SU-DHL-6 (cell line): ENCODE measurements around the gene PFDN5.

Source experiments
- EZH2phosphoT487 ChIP-seq: fragments of 200-600 bp; sonication (generic), shearing (Covaris generic); conservative IDR thresholded peaks from 2 replicates; pipeline ENCODE4 v1.6.1; 2018; ENCODE audit warnings: mild to moderate bottlenecking, antibody characterized with exemption, low read length, moderate library complexity, mixed read lengths
- TF ChIP-seq, protein P1 (sequence below): fragments of 200-600 bp; sonication (generic); IDR thresholded peaks from one replicate; pipeline ENCODE4 v1.5.1; 2017; ENCODE audit warnings: antibody characterized with exemption, mild to moderate bottlenecking, low read length, moderate library complexity; ENCODE audit not compliant: insufficient read depth, poor library complexity, severe bottlenecking

DNA sequence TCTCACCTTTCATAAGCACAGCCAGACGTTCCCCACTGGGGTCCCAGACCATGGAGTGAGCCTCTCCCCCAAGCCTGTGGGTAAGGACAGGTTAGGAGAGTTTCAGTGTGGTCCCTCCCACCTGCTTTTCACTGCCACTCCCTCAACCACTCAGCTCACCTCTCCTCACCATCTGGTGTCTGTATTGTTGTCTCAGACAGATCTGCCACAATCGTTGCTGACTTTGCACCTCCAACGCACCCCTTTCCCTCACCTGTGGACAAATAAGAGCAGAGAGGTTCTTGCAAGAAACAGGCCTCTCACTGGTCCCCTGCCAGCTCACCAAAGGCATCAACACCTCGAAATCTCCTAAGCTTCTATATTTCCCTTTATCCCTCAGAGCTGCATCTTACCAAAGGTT is 12.9 kb downstream of the PFDN5 start:
- TF ChIP-seq, protein P1, sequence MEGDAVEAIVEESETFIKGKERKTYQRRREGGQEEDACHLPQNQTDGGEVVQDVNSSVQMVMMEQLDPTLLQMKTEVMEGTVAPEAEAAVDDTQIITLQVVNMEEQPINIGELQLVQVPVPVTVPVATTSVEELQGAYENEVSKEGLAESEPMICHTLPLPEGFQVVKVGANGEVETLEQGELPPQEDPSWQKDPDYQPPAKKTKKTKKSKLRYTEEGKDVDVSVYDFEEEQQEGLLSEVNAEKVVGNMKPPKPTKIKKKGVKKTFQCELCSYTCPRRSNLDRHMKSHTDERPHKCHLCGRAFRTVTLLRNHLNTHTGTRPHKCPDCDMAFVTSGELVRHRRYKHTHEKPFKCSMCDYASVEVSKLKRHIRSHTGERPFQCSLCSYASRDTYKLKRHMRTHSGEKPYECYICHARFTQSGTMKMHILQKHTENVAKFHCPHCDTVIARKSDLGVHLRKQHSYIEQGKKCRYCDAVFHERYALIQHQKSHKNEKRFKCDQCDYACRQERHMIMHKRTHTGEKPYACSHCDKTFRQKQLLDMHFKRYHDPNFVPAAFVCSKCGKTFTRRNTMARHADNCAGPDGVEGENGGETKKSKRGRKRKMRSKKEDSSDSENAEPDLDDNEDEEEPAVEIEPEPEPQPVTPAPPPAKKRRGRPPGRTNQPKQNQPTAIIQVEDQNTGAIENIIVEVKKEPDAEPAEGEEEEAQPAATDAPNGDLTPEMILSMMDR: no peak
- no peak for TF ChIP-seq EZH2phosphoT487
